ENCODE measurements around the gene ST6GALNAC3.

GRCh38 chr1:76669624-76670315 is 595.2 kb downstream of the ST6GALNAC3 start:
- TF ChIP-seq POLR2AphosphoS5 (IDR thresholded peaks at IDR 0.05; ENCODE audit: low read depth, low read length): no peak
- TF ChIP-seq, protein P1, sequence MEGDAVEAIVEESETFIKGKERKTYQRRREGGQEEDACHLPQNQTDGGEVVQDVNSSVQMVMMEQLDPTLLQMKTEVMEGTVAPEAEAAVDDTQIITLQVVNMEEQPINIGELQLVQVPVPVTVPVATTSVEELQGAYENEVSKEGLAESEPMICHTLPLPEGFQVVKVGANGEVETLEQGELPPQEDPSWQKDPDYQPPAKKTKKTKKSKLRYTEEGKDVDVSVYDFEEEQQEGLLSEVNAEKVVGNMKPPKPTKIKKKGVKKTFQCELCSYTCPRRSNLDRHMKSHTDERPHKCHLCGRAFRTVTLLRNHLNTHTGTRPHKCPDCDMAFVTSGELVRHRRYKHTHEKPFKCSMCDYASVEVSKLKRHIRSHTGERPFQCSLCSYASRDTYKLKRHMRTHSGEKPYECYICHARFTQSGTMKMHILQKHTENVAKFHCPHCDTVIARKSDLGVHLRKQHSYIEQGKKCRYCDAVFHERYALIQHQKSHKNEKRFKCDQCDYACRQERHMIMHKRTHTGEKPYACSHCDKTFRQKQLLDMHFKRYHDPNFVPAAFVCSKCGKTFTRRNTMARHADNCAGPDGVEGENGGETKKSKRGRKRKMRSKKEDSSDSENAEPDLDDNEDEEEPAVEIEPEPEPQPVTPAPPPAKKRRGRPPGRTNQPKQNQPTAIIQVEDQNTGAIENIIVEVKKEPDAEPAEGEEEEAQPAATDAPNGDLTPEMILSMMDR (IDR thresholded peaks at IDR 0.05): no peak
- TF ChIP-seq SIN3A (IDR thresholded peaks at IDR 0.05; ENCODE audit: borderline replicate concordance, insufficient read depth, low read depth, low read length): no peak
